HG02678 (cell line): Measurements from ENCODE around the gene ELOF1.
"Not testable (repeated sequence)": the region's sequence is repeated elsewhere in the genome, so short reads cannot be mapped to it uniquely, and the experiment has no call there.

Source experiments
- ATAC-seq: cut with Tn5 transposase; IDR thresholded peaks from one replicate; pipeline ENCODE4 v1.9.1; 2021; ENCODE audit warnings: mild to moderate bottlenecking, moderate library complexity; ENCODE audit not compliant: unreplicated experiment

Gene ELOF1

GRCh38 chr19:11570039-11570462, 11.0 kb upstream of the ELOF1 start:
- no peak for ATAC-seq

- no peak for ATAC-seq
Measured at GRCh38 chr19:11566164-11566563, 7.1 kb upstream of the ELOF1 start.

GRCh38 chr19:11565649-11565980, 6.6 kb upstream of the ELOF1 start:
- not testable (repeated sequence) for ATAC-seq

GRCh38 chr19:11564082-11564807, 5.2 kb upstream of the ELOF1 start:
- not testable (repeated sequence) for ATAC-seq

- no peak for ATAC-seq
Measured at GRCh38 chr19:11563532-11563931, 4.5 kb upstream of the ELOF1 start.

- ATAC-seq: peak; percentile 34
Measured at GRCh38 chr19:11560404-11561051, 1.5 kb upstream of the ELOF1 start.

- ATAC-seq: no peak
Measured at GRCh38 chr19:11556634-11557420, 2.2 kb downstream of the ELOF1 start.

- no peak for ATAC-seq
Measured at GRCh38 chr19:11555246-11555645, 3.8 kb downstream of the ELOF1 start.

GRCh38 chr19:11554160-11554559, 4.9 kb downstream of the ELOF1 start:
- peak; percentile 33 for ATAC-seq

- no peak for ATAC-seq
Measured at GRCh38 chr19:11552666-11553372, 6.2 kb downstream of the ELOF1 start.

GRCh38 chr19:11551603-11552235, 7.3 kb downstream of the ELOF1 start:
- no peak for ATAC-seq

- ATAC-seq: no peak
Measured at GRCh38 chr19:11550265-11550664, 8.8 kb downstream of the ELOF1 start.

GRCh38 chr19:11549386-11549953, 9.6 kb downstream of the ELOF1 start:
- no peak for ATAC-seq

GRCh38 chr19:11547929-11548700, 10.9 kb downstream of the ELOF1 start:
- ATAC-seq: no peak

GRCh38 chr19:11541238-11541637, 17.8 kb downstream of the ELOF1 start:
- no peak for ATAC-seq

GRCh38 chr19:11540645-11541044, 18.4 kb downstream of the ELOF1 start:
- ATAC-seq: no peak

GRCh38 chr19:11539495-11540365, 19.3 kb downstream of the ELOF1 start:
- ATAC-seq: no peak

- no peak for ATAC-seq
Measured at GRCh38 chr19:11538232-11539036, 20.6 kb downstream of the ELOF1 start, which contains the start of gene CNN1. TSS of gene CNN1 (plus strand) at chr19:11538851. CDS start at chr19:11538928, 77 bp downstream.
